Measurements from ENCODE around the gene FAM234B. TPM values are rescaled to one million over a fixed set of nuclear protein-coding genes. Genes with fewer than 3 reads are reported as not detected.

The FAM234B gene
- total and polyA plus RNA-seq, 2 donors from 2014 or later = 9.6 TPM

DNA sequence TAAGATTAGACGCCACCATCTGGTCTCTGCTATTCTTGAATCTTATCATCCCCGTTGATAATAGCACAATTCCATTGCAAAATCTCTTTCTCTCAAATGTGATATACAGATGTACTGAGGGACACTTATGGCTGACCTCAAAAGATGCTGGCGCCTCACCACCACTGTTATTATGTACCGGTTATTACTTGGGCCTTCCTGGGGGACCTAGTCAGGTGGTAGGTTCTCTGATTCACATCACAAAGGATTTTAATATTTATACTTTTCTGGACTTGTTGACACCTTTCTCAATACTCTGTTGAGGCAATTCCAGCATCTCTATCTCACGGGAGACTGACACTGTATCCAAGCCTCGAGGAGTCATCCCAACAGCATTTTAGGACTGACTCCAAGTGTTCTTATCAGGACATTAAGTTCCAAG lies 21.3 kb upstream of the FAM234B start:
- Histone ChIP-seq H3K9ac (ENCODE audit: low read length in 3 of 3) (no peak overlapping the region), H3K36me3 (ENCODE audit: control insufficient read depth in 2 of 3, insufficient read depth in 3 of 3, low read length in 3 of 3) (no peaks in the 10 kb centered on the region), H3K4me1 (ENCODE audit: control insufficient read depth in 2 of 3, insufficient read depth in 2 of 3, low read depth in 1 of 3, low read length in 3 of 3) (no peaks in the 10 kb centered on the region), H3K27ac (ENCODE audit: low read depth in 2 of 2, low read length in 2 of 2) (no peak overlapping the region), H3K4me3 (ENCODE audit: low read length in 3 of 3) (no peak overlapping the region), H3K9me3 (ENCODE audit: control insufficient read depth in 2 of 3, insufficient read depth in 1 of 3, low read length in 3 of 3) (no peaks in the 10 kb centered on the region), H3K27me3 (ENCODE audit: control insufficient read depth, insufficient read depth, low read length) (no peaks in the 10 kb centered on the region)
- no peak for FAIRE-seq
- no peak for TF ChIP-seq CTCF (IDR thresholded peaks at IDR 0.05; ENCODE audit: borderline replicate concordance, extremely low read depth, insufficient read depth)
- intact Hi-C loops (cut with DNase I) = no loop called here
- DNase-seq = peak in 1 of 5 donors; percentile 48

GRCh38 chr12:13023811-13024530 lies 20.2 kb upstream of the FAM234B start:
- H3K27me3 ChIP-seq (ENCODE audit: control insufficient read depth, insufficient read depth, low read length) = no peaks in the 10 kb centered on the region
- intact Hi-C loops (cut with DNase I) = no loop called here
- H3K4me3 ChIP-seq (ENCODE audit: low read length in 3 of 3) = no peak overlapping the region
- no peaks in the 10 kb centered on the region for H3K9me3 ChIP-seq (ENCODE audit: control insufficient read depth in 2 of 3, insufficient read depth in 1 of 3, low read length in 3 of 3)
- H3K4me1 ChIP-seq (ENCODE audit: control insufficient read depth in 2 of 3, insufficient read depth in 2 of 3, low read depth in 1 of 3, low read length in 3 of 3) = no peaks in the 10 kb centered on the region
- H3K9ac ChIP-seq (ENCODE audit: low read length in 3 of 3) = no peak overlapping the region
- H3K36me3 ChIP-seq (ENCODE audit: control insufficient read depth in 2 of 3, insufficient read depth in 3 of 3, low read length in 3 of 3) = no peaks in the 10 kb centered on the region
- FAIRE-seq (peak; percentile 38), DNase-seq (peak in 1 of 5 donors; percentile 75)
- TF ChIP-seq CTCF (IDR thresholded peaks at IDR 0.05; ENCODE audit: borderline replicate concordance, extremely low read depth, insufficient read depth) = peak; percentile 46
- no peak overlapping the region for H3K27ac ChIP-seq (ENCODE audit: low read depth in 2 of 2, low read length in 2 of 2)

DNA sequence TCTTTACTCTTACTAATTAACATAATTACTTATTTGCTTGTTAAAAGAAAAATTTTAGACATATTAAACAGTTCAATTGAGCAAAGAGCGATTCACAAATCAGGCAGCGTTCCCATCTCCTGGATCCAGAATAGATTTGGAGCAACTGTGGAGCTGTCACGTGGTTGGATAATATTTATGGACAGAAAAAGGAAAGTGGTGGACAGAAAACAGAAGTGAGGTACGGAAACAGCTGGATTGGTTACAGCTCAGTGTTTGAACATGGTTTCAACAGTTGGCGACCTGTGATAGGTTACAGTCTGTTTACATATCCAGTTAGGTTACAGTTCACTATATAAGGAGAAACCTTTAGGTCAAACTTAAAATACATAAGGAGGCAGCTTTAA lies 19.7 kb upstream of the FAM234B start:
- intact Hi-C loops (cut with DNase I) = no loop called here
- H3K9me3 ChIP-seq (ENCODE audit: control insufficient read depth in 2 of 3, insufficient read depth in 1 of 3, low read length in 3 of 3) = no peaks in the 10 kb centered on the region
- H3K36me3 ChIP-seq (ENCODE audit: control insufficient read depth in 2 of 3, insufficient read depth in 3 of 3, low read length in 3 of 3) = no peaks in the 10 kb centered on the region
- FAIRE-seq = no peak
- H3K27me3 ChIP-seq (ENCODE audit: control insufficient read depth, insufficient read depth, low read length) = no peaks in the 10 kb centered on the region
- TF ChIP-seq CTCF (IDR thresholded peaks at IDR 0.05; ENCODE audit: borderline replicate concordance, extremely low read depth, insufficient read depth) = no peak
- DNase-seq = no peak
- H3K4me1 ChIP-seq (ENCODE audit: control insufficient read depth in 2 of 3, insufficient read depth in 2 of 3, low read depth in 1 of 3, low read length in 3 of 3) = no peaks in the 10 kb centered on the region
- H3K27ac ChIP-seq (ENCODE audit: low read depth in 2 of 2, low read length in 2 of 2) = no peak overlapping the region
- H3K4me3 ChIP-seq (ENCODE audit: low read length in 3 of 3) = no peak overlapping the region
- H3K9ac ChIP-seq (ENCODE audit: low read length in 3 of 3) = no peak overlapping the region

DNA sequence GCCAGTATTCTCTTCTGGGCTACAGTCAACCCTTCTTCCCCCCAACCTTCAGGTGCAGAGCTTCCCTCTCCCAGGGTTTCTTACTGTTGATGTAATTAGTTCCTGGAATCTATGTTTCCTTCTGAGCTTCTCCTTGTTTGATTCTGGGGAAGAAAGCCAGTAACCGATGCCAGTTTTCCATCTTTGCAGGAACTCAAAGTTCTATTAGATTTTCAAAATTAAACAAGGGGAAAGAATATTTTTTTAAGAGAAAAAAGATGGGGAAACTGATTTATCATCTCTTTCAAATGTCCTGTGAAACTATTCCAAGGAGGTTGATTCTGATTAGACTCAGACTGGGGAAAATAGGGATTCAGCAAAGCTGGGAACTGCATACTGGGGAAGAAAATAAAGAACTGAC lies 17.9 kb upstream of the FAM234B start:
- H3K9ac ChIP-seq (ENCODE audit: low read length in 3 of 3) = no peak overlapping the region
- H3K27ac ChIP-seq (ENCODE audit: low read depth in 2 of 2, low read length in 2 of 2) = no peak overlapping the region
- DNase-seq (no peak), FAIRE-seq (no peak)
- H3K4me1 ChIP-seq (ENCODE audit: control insufficient read depth in 2 of 3, insufficient read depth in 2 of 3, low read depth in 1 of 3, low read length in 3 of 3) = no peaks in the 10 kb centered on the region
- H3K36me3 ChIP-seq (ENCODE audit: control insufficient read depth in 2 of 3, insufficient read depth in 3 of 3, low read length in 3 of 3) = no peaks in the 10 kb centered on the region
- TF ChIP-seq CTCF (IDR thresholded peaks at IDR 0.05; ENCODE audit: borderline replicate concordance, extremely low read depth, insufficient read depth) = no peak
- H3K9me3 ChIP-seq (ENCODE audit: control insufficient read depth in 2 of 3, insufficient read depth in 1 of 3, low read length in 3 of 3) = no peaks in the 10 kb centered on the region
- no peaks in the 10 kb centered on the region for H3K27me3 ChIP-seq (ENCODE audit: control insufficient read depth, insufficient read depth, low read length)
- no peak overlapping the region for H3K4me3 ChIP-seq (ENCODE audit: low read length in 3 of 3)
- intact Hi-C loops (cut with DNase I) = no loop called here
